OCI-LY3 (cell line): ENCODE data around the gene SURF2.
A peak's percentile ranks its signal among the peaks of the same experiment; 100 is the strongest.
"Not testable (repeated sequence)": the region's sequence is repeated elsewhere in the genome, so short reads cannot be mapped to it uniquely, and the experiment has no call there.

Experiments used
- H2AFZ ChIP-seq: fragments of 200-600, 300-600 bp; shearing (Covaris generic); 2 replicates; pipeline ENCODE4 v1.6.0; 2014; ENCODE audit warnings: antibody characterized with exemption, low read depth, low read length
- H3K27ac ChIP-seq: fragments of 200-600, 300-600 bp; sonication (generic); 2 replicates; pipeline ENCODE4 v1.5.1; 2014; ENCODE audit warnings: mild to moderate bottlenecking, low read length, moderate library complexity, mixed read lengths
- H3K27me3 ChIP-seq: fragments of 200-600, 300-600 bp; sonication (generic); 2 replicates; pipeline ENCODE4 v1.6.1; 2014; ENCODE audit warnings: low read depth, low read length, mixed read lengths
- H3K36me3 ChIP-seq: fragments of 200-600, 300-600 bp; sonication (generic); replicated peaks from 2 replicates; pipeline ENCODE3; 2014; ENCODE audit warnings: low read depth, low read length, mixed read lengths
- H3K4me1 ChIP-seq: fragments of 300-600, 200-600 bp; sonication (generic); 2 replicates; pipeline ENCODE4 v1.6.1; 2014; ENCODE audit warnings: low read length, mixed read lengths
- H3K4me2 ChIP-seq: fragments of 200-600, 300-600 bp; sonication (generic); 2 replicates; pipeline ENCODE4 v1.6.1; 2014; ENCODE audit warnings: low read length, mixed read lengths
- H3K4me3 ChIP-seq: fragments of 300-600, 200-600 bp; sonication (generic); 2 replicates; pipeline ENCODE4 v1.5.1; 2014; ENCODE audit warnings: antibody characterized with exemption, mild to moderate bottlenecking, low read length, moderate library complexity
- H3K79me2 ChIP-seq: fragments of 300-600, 200-600 bp; shearing (Covaris generic); 2 replicates; pipeline ENCODE4 v1.6.1; 2014; ENCODE audit warnings: mild to moderate bottlenecking, low read length, mixed read lengths
- H3K9ac ChIP-seq: fragments of 300-600, 200-600 bp; shearing (Covaris generic); 2 replicates; pipeline ENCODE4 v1.6.0; 2014; ENCODE audit warnings: mild to moderate bottlenecking, low read length, moderate library complexity
- H3K9me3 ChIP-seq: fragments of 200-600, 300-600 bp; shearing (Covaris generic); 2 replicates; pipeline ENCODE4 v1.6.1; 2014; ENCODE audit warnings: low read length, mixed read lengths; ENCODE audit not compliant: insufficient read depth
- H4K20me1 ChIP-seq: fragments of 200-600, 300-600 bp; sonication (generic); 2 replicates; pipeline ENCODE4 v1.6.1; 2016; ENCODE audit warnings: low read length, mixed read lengths; ENCODE audit not compliant: insufficient read depth
- EZH2phosphoT487 ChIP-seq: fragments of 200-600 bp; shearing (Covaris generic); IDR thresholded peaks from 2 replicates; pipeline ENCODE4 v1.6.1; 2018; ENCODE audit warnings: antibody characterized with exemption, mixed run types, low read depth
- TF ChIP-seq, protein P1 (sequence below): fragments of 200-600, 300-600 bp; sonication (generic); IDR thresholded peaks from 2 replicates; pipeline ENCODE4 v1.5.1; 2014; ENCODE audit warnings: antibody characterized with exemption, low read length, low read depth

SURF2 gene

DNA sequence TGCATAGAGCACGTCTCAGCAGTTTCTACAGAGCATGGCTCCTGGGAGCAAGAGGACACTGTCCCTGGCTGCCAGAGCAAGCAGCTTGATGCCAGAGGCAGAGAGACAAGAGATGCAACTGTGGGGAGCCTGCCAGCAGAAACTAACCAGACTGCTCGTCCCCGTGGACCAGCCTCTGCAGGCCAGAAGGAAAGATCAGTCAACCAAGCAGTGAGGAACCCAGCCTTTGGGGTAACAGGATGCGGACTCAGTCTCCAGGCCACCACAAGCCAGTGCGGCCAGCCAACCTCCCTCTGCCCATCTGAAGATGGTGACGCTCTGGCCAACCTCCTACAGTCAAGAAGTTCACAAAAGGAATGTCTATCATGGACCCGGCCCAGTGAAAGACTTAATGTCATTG lies 15.8 kb downstream of the SURF2 start:
- H3K9ac ChIP-seq = no peak overlapping the region
- no peak overlapping the region for H3K4me2 ChIP-seq
- peaks cover 46% of the 10 kb centered on the region for H3K36me3 ChIP-seq
- no peaks in the 10 kb centered on the region for H3K27me3 ChIP-seq
- no peaks in the 10 kb centered on the region for H3K9me3 ChIP-seq
- H4K20me1 ChIP-seq = peaks cover 74% of the 10 kb centered on the region
- H2AFZ ChIP-seq = no peak overlapping the region
- H3K27ac ChIP-seq = no peak overlapping the region
- TF ChIP-seq EZH2phosphoT487 = no peak
- TF ChIP-seq, protein P1, sequence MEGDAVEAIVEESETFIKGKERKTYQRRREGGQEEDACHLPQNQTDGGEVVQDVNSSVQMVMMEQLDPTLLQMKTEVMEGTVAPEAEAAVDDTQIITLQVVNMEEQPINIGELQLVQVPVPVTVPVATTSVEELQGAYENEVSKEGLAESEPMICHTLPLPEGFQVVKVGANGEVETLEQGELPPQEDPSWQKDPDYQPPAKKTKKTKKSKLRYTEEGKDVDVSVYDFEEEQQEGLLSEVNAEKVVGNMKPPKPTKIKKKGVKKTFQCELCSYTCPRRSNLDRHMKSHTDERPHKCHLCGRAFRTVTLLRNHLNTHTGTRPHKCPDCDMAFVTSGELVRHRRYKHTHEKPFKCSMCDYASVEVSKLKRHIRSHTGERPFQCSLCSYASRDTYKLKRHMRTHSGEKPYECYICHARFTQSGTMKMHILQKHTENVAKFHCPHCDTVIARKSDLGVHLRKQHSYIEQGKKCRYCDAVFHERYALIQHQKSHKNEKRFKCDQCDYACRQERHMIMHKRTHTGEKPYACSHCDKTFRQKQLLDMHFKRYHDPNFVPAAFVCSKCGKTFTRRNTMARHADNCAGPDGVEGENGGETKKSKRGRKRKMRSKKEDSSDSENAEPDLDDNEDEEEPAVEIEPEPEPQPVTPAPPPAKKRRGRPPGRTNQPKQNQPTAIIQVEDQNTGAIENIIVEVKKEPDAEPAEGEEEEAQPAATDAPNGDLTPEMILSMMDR = no peak
- H3K79me2 ChIP-seq = peaks cover 87% of the 10 kb centered on the region
- peaks cover 11% of the 10 kb centered on the region; the same call in 1 of the 2 replicates for H3K4me1 ChIP-seq
- H3K4me3 ChIP-seq = no peak overlapping the region

DNA sequence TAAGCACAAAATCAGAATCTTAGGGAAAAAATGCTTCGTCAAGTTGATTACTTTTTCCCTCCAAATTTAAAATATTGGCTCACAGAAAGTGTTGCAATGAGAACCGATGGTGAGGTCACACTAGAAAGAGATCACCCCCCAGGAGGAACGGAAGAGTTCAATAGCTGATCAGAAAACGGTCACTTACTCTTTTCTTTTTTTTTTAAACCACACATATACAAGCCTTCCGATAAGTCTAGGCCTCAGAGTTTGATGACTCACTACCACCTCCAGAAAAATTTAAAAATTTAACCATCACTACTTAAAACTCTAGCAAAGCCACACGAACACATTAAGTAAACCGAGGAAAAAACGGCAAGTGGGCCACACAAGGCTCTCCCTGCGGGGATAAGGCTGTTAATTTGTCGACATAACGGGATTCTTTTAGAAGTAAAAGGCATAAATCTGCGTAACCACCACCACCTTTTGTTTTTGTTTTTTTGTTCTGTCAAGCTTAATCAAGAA lies 18.3 kb downstream of the SURF2 start:
- H3K4me2 ChIP-seq = peak overlapping the region; percentile 63
- peaks cover 11% of the 10 kb centered on the region; the same call in 1 of the 2 replicates for H3K4me1 ChIP-seq
- TF ChIP-seq EZH2phosphoT487 = no peak
- TF ChIP-seq, protein P1 = no peak
- no peak overlapping the region for H2AFZ ChIP-seq
- H3K79me2 ChIP-seq = peaks cover 62% of the 10 kb centered on the region
- H3K9ac ChIP-seq = peak overlapping the region; percentile 99
- H3K36me3 ChIP-seq = peaks cover 28% of the 10 kb centered on the region
- no peaks in the 10 kb centered on the region for H3K9me3 ChIP-seq
- peaks cover 49% of the 10 kb centered on the region for H4K20me1 ChIP-seq
- 0 out of 2 replicates have a peak overlapping the region, but pooled peaks have one; percentile 60 for H3K27ac ChIP-seq
- peak overlapping the region; percentile 93 for H3K4me3 ChIP-seq
- H3K27me3 ChIP-seq = no peaks in the 10 kb centered on the region

DNA sequence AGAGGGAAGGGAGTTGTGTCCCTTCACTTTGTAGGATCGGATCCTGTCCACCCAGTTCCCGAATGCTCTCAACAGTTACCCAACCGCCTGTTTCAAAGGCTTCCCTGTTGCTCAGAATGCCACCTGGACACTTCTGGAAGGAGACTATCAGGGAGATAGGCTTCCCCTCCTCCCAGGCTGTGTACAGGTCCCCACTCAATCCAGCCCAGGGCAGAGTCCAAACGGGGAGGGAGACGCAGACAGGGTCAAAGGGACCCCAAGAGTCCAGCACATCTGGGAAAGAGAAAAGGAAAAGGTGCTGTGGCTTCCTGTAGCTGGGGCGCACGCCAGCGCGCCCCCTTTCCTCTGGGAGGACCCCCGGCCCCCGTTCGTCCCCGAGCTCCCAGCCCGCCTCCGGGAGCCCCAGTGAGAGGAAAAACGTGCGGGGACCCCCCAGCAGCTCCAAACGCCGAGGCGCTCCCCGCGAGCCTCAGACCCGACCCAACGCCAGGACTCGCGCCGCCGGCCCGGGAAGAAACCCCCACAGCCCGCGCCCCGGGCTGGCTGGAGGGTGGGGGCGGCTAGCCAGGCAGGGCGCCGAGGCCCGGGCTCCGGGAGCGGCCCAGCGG lies 18.9 kb downstream of the SURF2 start:
- TF ChIP-seq, protein P1 = peak; percentile 38; the same call in 1 of the 2 replicates
- TF ChIP-seq EZH2phosphoT487 = no peak
- Histone ChIP-seq H2AFZ (no peak overlapping the region), H3K4me1 (peaks cover 11% of the 10 kb centered on the region; the same call in 1 of the 2 replicates), H3K4me3 (peak overlapping the region; percentile 93), H3K27me3 (no peaks in the 10 kb centered on the region), H4K20me1 (peaks cover 43% of the 10 kb centered on the region), H3K4me2 (peak overlapping the region; percentile 63), H3K79me2 (peaks cover 56% of the 10 kb centered on the region), H3K36me3 (peaks cover 25% of the 10 kb centered on the region), H3K27ac (peak overlapping the region; percentile 60), H3K9ac (peak overlapping the region; percentile 99), H3K9me3 (no peaks in the 10 kb centered on the region)

DNA sequence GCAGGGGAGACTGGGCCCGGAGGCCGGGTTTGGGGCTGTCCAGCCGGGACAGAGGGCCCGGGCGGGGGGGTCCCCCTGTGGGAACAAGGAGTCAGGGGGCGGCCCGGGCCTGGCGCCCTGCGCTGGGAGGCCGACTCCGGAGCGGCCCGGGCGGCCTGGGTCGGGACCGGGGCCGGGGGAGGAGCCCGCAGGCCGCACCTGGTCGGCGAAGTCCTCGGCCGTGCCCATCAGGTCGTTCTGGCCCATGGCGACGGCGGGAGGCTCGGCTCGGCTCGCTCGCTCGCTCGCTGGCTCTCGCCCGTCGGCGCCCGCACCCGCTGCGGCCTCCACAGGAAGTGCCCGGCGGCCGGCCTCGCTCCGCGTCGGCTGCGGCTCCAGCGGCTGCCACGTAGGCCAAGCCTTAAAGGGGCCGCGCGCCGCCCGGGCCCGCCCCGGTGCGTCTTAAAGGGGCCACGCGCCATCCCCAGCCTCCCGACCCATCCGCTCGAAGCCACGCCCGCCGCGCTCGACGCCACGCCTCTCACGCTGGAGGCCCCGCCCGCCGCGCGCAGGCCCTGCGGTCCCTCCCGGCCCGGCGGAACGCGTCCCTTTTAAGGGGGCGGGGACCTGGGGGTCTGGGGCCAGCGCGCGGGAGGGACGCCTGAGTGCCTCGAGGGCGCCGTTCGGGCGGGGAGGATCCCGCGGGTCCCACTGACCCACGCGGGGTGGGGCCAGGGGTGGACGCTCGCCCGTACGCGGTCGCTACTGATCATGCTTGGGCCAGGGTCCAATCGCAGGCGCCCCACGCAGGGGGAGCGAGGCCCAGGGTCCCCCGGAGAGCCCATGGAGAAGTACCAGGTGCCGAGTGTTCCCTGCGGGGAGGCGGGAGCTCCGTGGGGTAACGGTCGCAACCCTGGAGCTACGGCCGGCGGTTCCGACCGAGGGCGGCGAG lies 19.6 kb downstream of the SURF2 start, which contains the start of the genes STKLD1 and SURF4:
Gene STKLD1 (plus strand): TSS at position 643 of the 931 bp plus-strand sequence. CDS start 108 bp downstream, at position 751.
Gene SURF4 (minus strand): TSS at position 337 of the 931 bp plus-strand sequence. CDS start 91 bp downstream, at position 246.
- Histone ChIP-seq H3K27ac (peak within 1 kb of the TSS; percentile 60), H3K9me3 (no peaks in the 10 kb centered on the region), H4K20me1 (peaks cover 35% of the 10 kb centered on the region), H2AFZ (peak within 1 kb of the TSS; percentile 61; the same call in 1 of the 2 replicates), H3K36me3 (peaks cover 17% of the 10 kb centered on the region), H3K4me3 (peak within 1 kb of the TSS; percentile 93), H3K4me1 (peaks cover 11% of the 10 kb centered on the region; the same call in 1 of the 2 replicates), H3K9ac (peak within 1 kb of the TSS; percentile 99), H3K27me3 (no peaks in the 10 kb centered on the region), H3K4me2 (peak within 1 kb of the TSS; percentile 77), H3K79me2 (peaks cover 49% of the 10 kb centered on the region)
- TF ChIP-seq EZH2phosphoT487 = no peak
- TF ChIP-seq, protein P1 = no peak

DNA sequence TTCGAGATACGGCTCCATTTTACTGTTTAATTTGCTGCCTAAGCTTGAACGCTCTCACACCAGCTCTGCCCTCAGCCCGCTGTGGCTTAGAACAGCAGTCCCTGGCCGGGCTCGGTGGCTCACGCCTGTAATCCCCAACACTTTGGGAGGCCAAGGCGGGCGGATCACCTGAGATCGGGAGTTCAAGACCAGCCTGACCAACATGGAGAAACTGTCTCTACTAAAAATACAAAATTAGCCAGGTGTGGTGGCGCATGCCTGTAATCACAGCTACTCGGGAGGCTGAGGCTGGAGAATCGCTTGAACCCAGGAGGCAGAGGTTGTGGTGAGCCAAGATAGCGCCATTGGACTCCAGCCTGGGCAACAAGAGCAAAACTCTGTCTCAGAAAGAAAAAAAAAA lies 20.9 kb downstream of the SURF2 start:
- H3K4me1 ChIP-seq = peaks cover 11% of the 10 kb centered on the region; the same call in 1 of the 2 replicates
- H3K79me2 ChIP-seq = peaks cover 36% of the 10 kb centered on the region
- H3K27me3 ChIP-seq, H3K9ac ChIP-seq, H3K36me3 ChIP-seq, H2AFZ ChIP-seq, H3K4me3 ChIP-seq, H3K27ac ChIP-seq, H3K9me3 ChIP-seq, H3K4me2 ChIP-seq: not testable (repeated sequence)
- peaks cover 22% of the 10 kb centered on the region for H4K20me1 ChIP-seq
